Measurements from ENCODE around the gene PMPCA.
"Not testable (repeated sequence)": the region's sequence is repeated elsewhere in the genome, so short reads cannot be mapped to it uniquely, and the experiment has no call there.

Gene PMPCA

GRCh38 chr9:136423432-136424146, 13.1 kb downstream of the PMPCA start:
- Histone ChIP-seq H3K9ac (ENCODE audit: low read length) (no peak overlapping the region), H3K36me3 (ENCODE audit: insufficient read depth, low read length) (peaks cover 44% of the 10 kb centered on the region), H3K9me3 (ENCODE audit: low read length) (no peaks in the 10 kb centered on the region), H3K4me3 (ENCODE audit: low read depth in 1 of 2, low read length in 2 of 2) (no peak overlapping the region), H3K27me3 (ENCODE audit: control insufficient read depth in 1 of 2, insufficient read depth in 2 of 2, low read length in 2 of 2) (no peaks in the 10 kb centered on the region), H3K4me1 (ENCODE audit: insufficient read depth, low read length) (no peaks in the 10 kb centered on the region), H3K27ac (ENCODE audit: low read depth, low read length) (no peak overlapping the region)

GRCh38 chr9:136424750-136425362, 14.4 kb downstream of the PMPCA start:
- Histone ChIP-seq H3K36me3 (ENCODE audit: insufficient read depth, low read length) (peaks cover 37% of the 10 kb centered on the region), H3K9me3 (ENCODE audit: low read length) (no peaks in the 10 kb centered on the region), H3K27ac (ENCODE audit: low read depth, low read length) (no peak overlapping the region), H3K4me3 (ENCODE audit: low read depth in 1 of 2, low read length in 2 of 2) (no peak overlapping the region), H3K27me3 (ENCODE audit: control insufficient read depth in 1 of 2, insufficient read depth in 2 of 2, low read length in 2 of 2) (no peaks in the 10 kb centered on the region), H3K4me1 (ENCODE audit: insufficient read depth, low read length) (no peaks in the 10 kb centered on the region), H3K9ac (ENCODE audit: low read length) (no peak overlapping the region)

DNA sequence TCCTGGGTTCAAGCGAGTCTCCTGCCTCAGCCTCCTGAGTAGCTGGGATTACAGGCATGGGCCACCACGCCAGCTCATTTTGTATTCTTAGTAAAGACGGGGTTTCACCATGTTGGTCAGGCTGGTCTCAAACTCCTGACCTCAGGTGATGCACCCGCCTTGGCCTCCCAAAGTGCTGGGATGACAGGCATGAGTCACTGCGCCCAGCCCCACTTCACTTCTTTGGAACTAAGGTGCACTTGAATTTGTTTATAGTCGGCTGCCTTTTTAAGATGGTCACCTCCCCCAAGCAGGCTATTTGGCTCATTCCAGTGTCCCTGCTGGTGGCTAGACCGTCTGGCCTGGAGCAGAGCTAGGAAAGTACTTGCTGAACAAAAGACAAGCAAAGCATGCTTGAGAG, 14.9 kb downstream of the PMPCA start:
- not testable (repeated sequence) for H3K27ac ChIP-seq (ENCODE audit: low read depth, low read length); H3K9me3 ChIP-seq (ENCODE audit: low read length); H3K27me3 ChIP-seq (ENCODE audit: control insufficient read depth in 1 of 2, insufficient read depth in 2 of 2, low read length in 2 of 2); H3K9ac ChIP-seq (ENCODE audit: low read length); H3K4me3 ChIP-seq (ENCODE audit: low read depth in 1 of 2, low read length in 2 of 2); H3K4me1 ChIP-seq (ENCODE audit: insufficient read depth, low read length)
- H3K36me3 ChIP-seq (ENCODE audit: insufficient read depth, low read length): peaks cover 36% of the 10 kb centered on the region

- Histone ChIP-seq H3K36me3 (ENCODE audit: insufficient read depth, low read length) (peaks cover 27% of the 10 kb centered on the region), H3K4me3 (ENCODE audit: low read depth in 1 of 2, low read length in 2 of 2) (no peak overlapping the region), H3K9ac (ENCODE audit: low read length) (no peak overlapping the region), H3K9me3 (ENCODE audit: low read length) (no peaks in the 10 kb centered on the region), H3K4me1 (ENCODE audit: insufficient read depth, low read length) (no peaks in the 10 kb centered on the region), H3K27me3 (ENCODE audit: control insufficient read depth in 1 of 2, insufficient read depth in 2 of 2, low read length in 2 of 2) (no peaks in the 10 kb centered on the region), H3K27ac (ENCODE audit: low read depth, low read length) (no peak overlapping the region)
Observed at GRCh38 chr9:136426787-136427186, 16.3 kb downstream of the PMPCA start.

DNA sequence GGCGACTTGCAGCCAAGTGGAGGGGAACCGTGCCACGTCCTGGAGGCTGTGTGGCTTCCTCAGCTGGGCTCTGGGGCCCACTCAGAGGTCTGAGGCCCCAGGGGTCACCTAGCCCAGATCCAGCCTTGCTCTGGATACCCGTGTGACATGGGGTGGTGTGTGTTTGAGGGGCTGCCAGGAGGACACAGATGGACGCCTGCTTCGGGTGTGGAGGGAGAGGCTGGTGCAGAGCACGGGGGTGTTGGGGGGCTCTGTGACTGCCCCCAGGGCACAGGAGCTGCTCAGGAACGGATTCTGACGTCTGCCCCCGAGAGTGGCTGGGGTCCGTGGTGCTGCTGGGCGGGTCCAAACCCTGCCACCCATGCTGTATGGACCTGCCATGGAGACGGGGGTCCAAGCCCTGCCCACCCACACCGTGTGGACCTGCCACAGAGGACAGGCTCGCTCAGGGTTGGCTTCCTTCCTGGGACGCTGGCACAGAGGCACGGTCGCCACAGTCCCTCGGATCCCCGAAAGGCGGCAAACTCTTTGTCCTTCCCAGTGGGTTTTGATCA, 18.7 kb downstream of the PMPCA start:
- Histone ChIP-seq H3K27me3 (ENCODE audit: control insufficient read depth in 1 of 2, insufficient read depth in 2 of 2, low read length in 2 of 2) (no peaks in the 10 kb centered on the region), H3K4me3 (ENCODE audit: low read depth in 1 of 2, low read length in 2 of 2) (no peak overlapping the region), H3K9ac (ENCODE audit: low read length) (no peak overlapping the region), H3K36me3 (ENCODE audit: insufficient read depth, low read length) (peaks cover 6% of the 10 kb centered on the region), H3K9me3 (ENCODE audit: low read length) (no peaks in the 10 kb centered on the region), H3K4me1 (ENCODE audit: insufficient read depth, low read length) (no peaks in the 10 kb centered on the region), H3K27ac (ENCODE audit: low read depth, low read length) (no peak overlapping the region)

- no peak overlapping the region for H3K27ac ChIP-seq (ENCODE audit: low read depth, low read length)
- peaks cover 6% of the 10 kb centered on the region for H3K36me3 ChIP-seq (ENCODE audit: insufficient read depth, low read length)
- H3K4me3 ChIP-seq (ENCODE audit: low read depth in 1 of 2, low read length in 2 of 2): no peak overlapping the region
- no peak overlapping the region for H3K9ac ChIP-seq (ENCODE audit: low read length)
- H3K4me1 ChIP-seq (ENCODE audit: insufficient read depth, low read length): no peaks in the 10 kb centered on the region
- H3K27me3 ChIP-seq (ENCODE audit: control insufficient read depth in 1 of 2, insufficient read depth in 2 of 2, low read length in 2 of 2): no peaks in the 10 kb centered on the region
- no peaks in the 10 kb centered on the region for H3K9me3 ChIP-seq (ENCODE audit: low read length)
Observed at GRCh38 chr9:136429683-136430491, 19.4 kb downstream of the PMPCA start.

DNA sequence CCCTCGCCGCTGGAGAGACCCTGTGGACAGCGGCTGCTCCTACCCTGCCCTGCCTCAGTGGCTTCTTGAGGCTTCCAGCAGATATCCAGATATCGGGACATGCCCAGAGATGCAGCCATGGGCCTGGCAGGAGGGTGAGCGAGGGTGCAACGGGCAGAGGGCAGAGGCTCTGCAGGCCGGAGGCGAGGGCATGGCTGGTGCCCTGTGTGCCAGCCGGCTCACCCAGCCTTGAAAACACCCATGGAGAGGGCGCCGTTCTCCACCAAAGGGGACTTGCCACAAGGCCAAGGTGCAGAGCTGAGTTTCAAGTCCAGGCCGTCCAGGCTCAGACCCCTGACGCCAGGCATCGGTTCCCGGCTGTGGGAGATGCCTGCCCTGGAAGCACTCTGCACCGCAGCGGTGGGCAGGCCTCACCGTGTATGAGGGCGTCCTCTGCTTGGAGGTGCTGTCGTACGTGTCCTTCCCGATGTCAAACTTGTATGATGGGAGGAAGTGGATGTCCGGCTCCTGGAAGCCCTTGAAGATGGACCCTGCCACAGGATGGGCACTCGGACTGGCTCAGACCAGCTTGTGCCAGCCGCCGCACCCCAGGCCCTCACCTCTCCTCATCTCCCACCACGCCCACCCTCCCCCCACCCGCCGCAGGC, 20.3 kb downstream of the PMPCA start:
- H3K4me3 ChIP-seq (ENCODE audit: low read depth in 1 of 2, low read length in 2 of 2): no peak overlapping the region
- H3K36me3 ChIP-seq (ENCODE audit: insufficient read depth, low read length): peaks cover 6% of the 10 kb centered on the region
- no peak overlapping the region for H3K27ac ChIP-seq (ENCODE audit: low read depth, low read length)
- no peaks in the 10 kb centered on the region for H3K27me3 ChIP-seq (ENCODE audit: control insufficient read depth in 1 of 2, insufficient read depth in 2 of 2, low read length in 2 of 2)
- no peak overlapping the region for H3K9ac ChIP-seq (ENCODE audit: low read length)
- H3K4me1 ChIP-seq (ENCODE audit: insufficient read depth, low read length): no peaks in the 10 kb centered on the region
- no peaks in the 10 kb centered on the region for H3K9me3 ChIP-seq (ENCODE audit: low read length)

DNA sequence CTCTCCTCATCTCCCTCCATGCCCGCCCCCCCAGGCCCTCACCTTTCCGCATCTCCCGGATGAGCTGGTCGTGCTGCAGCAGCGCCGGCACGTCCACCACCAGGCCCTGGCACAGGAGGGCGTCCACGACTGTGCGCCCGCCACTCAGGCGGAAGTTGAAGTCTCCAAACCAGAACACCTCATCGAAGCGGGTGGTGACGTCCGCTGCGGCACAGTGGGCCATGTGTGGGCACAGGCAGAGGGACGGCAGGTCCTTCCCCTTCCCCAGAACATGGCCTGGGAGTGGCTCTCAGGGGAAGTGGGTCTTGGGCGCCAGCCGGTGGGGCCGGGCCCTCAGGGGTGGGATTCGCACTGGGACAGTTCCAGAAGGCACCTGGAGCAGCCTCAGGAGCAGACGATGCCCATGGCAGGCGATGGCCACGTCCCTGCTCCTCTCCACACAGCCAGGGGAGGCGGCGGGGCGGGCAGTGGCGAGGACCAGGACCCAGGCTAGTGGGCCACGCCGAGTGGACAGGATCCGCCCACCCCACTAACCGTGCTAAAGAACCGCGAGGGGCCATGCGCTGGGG, 21.4 kb downstream of the PMPCA start:
- Histone ChIP-seq H3K9ac (ENCODE audit: low read length) (no peak overlapping the region), H3K4me1 (ENCODE audit: insufficient read depth, low read length) (peaks cover under 1% of the 10 kb centered on the region), H3K9me3 (ENCODE audit: low read length) (no peaks in the 10 kb centered on the region), H3K4me3 (ENCODE audit: low read depth in 1 of 2, low read length in 2 of 2) (no peak overlapping the region), H3K36me3 (ENCODE audit: insufficient read depth, low read length) (peaks cover 6% of the 10 kb centered on the region), H3K27me3 (ENCODE audit: control insufficient read depth in 1 of 2, insufficient read depth in 2 of 2, low read length in 2 of 2) (no peaks in the 10 kb centered on the region), H3K27ac (ENCODE audit: low read depth, low read length) (no peak overlapping the region)

DNA sequence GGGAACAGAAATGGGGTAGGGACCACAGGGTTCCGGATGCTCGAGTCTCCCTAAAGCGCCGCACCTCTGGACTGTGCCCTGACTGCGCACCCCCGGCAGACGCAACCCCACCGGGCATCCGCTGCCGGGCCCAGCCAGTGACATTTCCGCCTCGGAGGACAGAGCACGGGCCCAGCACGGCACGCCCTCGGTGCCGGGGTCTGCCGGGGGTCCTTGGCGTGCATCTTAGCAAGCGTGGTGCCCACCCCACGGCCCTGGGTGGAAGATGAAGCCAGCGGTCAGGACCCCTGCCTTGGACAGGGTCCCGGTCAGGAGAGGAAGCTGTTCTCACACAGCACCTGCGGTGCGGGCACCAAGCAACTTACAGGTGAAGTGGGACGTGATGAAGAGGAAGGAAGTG, 22.1 kb downstream of the PMPCA start:
- Histone ChIP-seq H3K36me3 (ENCODE audit: insufficient read depth, low read length) (peaks cover 6% of the 10 kb centered on the region), H3K9me3 (ENCODE audit: low read length) (no peaks in the 10 kb centered on the region), H3K27ac (ENCODE audit: low read depth, low read length) (no peak overlapping the region), H3K4me3 (ENCODE audit: low read depth in 1 of 2, low read length in 2 of 2) (no peak overlapping the region), H3K9ac (ENCODE audit: low read length) (no peak overlapping the region), H3K27me3 (ENCODE audit: control insufficient read depth in 1 of 2, insufficient read depth in 2 of 2, low read length in 2 of 2) (no peaks in the 10 kb centered on the region), H3K4me1 (ENCODE audit: insufficient read depth, low read length) (peaks cover 8% of the 10 kb centered on the region)

DNA sequence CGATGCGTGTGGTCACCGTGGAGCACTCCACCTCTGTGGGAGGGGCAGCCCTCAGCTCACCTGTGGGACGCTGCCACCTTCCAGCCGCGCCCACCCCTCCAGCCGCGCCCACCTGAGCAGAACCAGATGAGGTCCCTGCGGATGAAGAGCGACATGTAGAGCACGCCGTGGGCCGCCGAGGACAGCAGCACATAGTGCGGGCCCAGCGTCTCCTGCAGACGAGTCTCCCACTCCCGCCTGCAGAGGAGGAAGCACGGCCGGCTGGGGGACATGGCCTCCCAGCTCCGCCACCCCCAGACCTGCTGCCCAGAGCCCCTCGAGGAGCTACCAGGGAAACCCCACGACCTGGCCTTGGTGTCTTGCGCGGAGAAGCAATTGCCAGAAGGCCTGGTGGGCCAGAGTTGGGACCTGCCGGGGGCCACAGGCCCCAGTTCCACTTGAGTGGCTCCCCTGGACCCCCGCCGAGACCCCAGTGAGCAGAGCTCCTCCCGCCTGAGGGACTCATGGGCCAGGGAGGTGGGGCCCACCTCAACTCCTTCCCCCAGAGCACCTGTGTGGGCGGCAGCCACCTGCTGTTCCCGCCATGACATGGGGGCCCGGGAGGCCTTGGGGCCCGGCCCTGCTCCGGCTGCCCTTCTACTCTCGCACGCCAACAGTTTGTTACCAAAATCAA, 22.7 kb downstream of the PMPCA start:
- Histone ChIP-seq H3K4me1 (ENCODE audit: insufficient read depth, low read length) (peaks cover 14% of the 10 kb centered on the region), H3K9me3 (ENCODE audit: low read length) (no peaks in the 10 kb centered on the region), H3K4me3 (ENCODE audit: low read depth in 1 of 2, low read length in 2 of 2) (no peak overlapping the region), H3K27me3 (ENCODE audit: control insufficient read depth in 1 of 2, insufficient read depth in 2 of 2, low read length in 2 of 2) (no peaks in the 10 kb centered on the region), H3K27ac (ENCODE audit: low read depth, low read length) (no peak overlapping the region), H3K36me3 (ENCODE audit: insufficient read depth, low read length) (peaks cover 6% of the 10 kb centered on the region), H3K9ac (ENCODE audit: low read length) (no peak overlapping the region)
